MM.1S (cell line): ENCODE measurements around the gene MAZ.

ENCODE experiments used
- DNase-seq: peaks from one replicate; pipeline ENCODE4 v3.0.0-alpha.2; 2015
- H2AFZ ChIP-seq: fragments of 300-600 bp; sonication (generic); 2 replicates; pipeline ENCODE4 v1.6.0; 2016; ENCODE audit warnings: antibody characterized with exemption, low read length
- H3F3A ChIP-seq: fragments of 300-600 bp; sonication (generic); 2 replicates; pipeline ENCODE4 v1.6.1; 2016; ENCODE audit warnings: mild to moderate bottlenecking, antibody characterized with exemption, low read length, moderate library complexity, mixed read lengths; ENCODE audit not compliant: insufficient read depth
- H3K27ac ChIP-seq: fragments of 300-600 bp; sonication (generic); 2 replicates; pipeline ENCODE4 v1.5.1; 2016; ENCODE audit warnings: mild to moderate bottlenecking, low read length
- H3K27me3 ChIP-seq: fragments of 300-600 bp; sonication (generic); replicated peaks from 2 replicates; pipeline ENCODE4 v1.6.0; 2016; ENCODE audit warnings: low read length; ENCODE audit not compliant: insufficient read depth
- H3K36me3 ChIP-seq: fragments of 300-600 bp; sonication (generic); replicated peaks from 2 replicates; pipeline ENCODE4 v1.6.1; 2016; ENCODE audit warnings: mild to moderate bottlenecking, low read length, mixed read lengths; ENCODE audit not compliant: insufficient read depth
- H3K4me1 ChIP-seq: fragments of 300-600 bp; sonication (generic); 2 replicates; pipeline ENCODE4 v1.6.1; 2016; ENCODE audit warnings: low read length, mixed read lengths
- H3K4me2 ChIP-seq: fragments of 300-600 bp; sonication (generic); 2 replicates; pipeline ENCODE4 v1.6.0; 2016; ENCODE audit warnings: low read depth, low read length
- H3K4me3 ChIP-seq: fragments of 300-600 bp; sonication (generic); 2 replicates; pipeline ENCODE4 v1.5.1; 2016; ENCODE audit warnings: low read length, mixed read lengths
- H3K79me2 ChIP-seq: fragments of 300-600 bp; sonication (generic); 2 replicates; pipeline ENCODE4 v1.6.1; 2016; ENCODE audit warnings: mixed run types, low read length, mixed read lengths
- H3K9ac ChIP-seq: fragments of 300-600 bp; sonication (generic); 2 replicates; pipeline ENCODE4 v1.6.1; 2016; ENCODE audit warnings: low read length, mixed read lengths
- H3K9me2 ChIP-seq: fragments of 300-600 bp; sonication (generic); replicated peaks from 2 replicates; pipeline ENCODE4 v1.6.1; 2016; ENCODE audit warnings: mild to moderate bottlenecking, low read length, mixed read lengths; ENCODE audit not compliant: insufficient read depth
- H3K9me3 ChIP-seq: fragments of 300-600 bp; sonication (generic); replicated peaks from 2 replicates; pipeline ENCODE4 v1.6.1; 2016; ENCODE audit warnings: mild to moderate bottlenecking, low read length, mixed read lengths; ENCODE audit not compliant: insufficient read depth
- H4K20me1 ChIP-seq: fragments of 300-600 bp; sonication (generic); 2 replicates; pipeline ENCODE4 v1.6.1; 2016; ENCODE audit warnings: mild to moderate bottlenecking, low read length, moderate library complexity, mixed read lengths; ENCODE audit not compliant: insufficient read depth
- CTCF ChIP-seq: fragments of 300-600 bp; sonication (generic); IDR thresholded peaks from 2 replicates; pipeline ENCODE4 v1.5.1; 2016; ENCODE audit warnings: antibody characterized with exemption, low read length, mixed read lengths
- EZH2 ChIP-seq: fragments of 300-600 bp; sonication (generic); optimal IDR thresholded peaks from 2 replicates; pipeline ENCODE3; 2017; ENCODE audit warnings: low read depth, mild to moderate bottlenecking, antibody characterized with exemption, low read length, mixed read lengths
- EZH2phosphoT487 ChIP-seq: fragments of 300-600 bp; sonication (generic); IDR thresholded peaks from 2 replicates; pipeline ENCODE4 v1.6.1; 2018; ENCODE audit warnings: antibody characterized with exemption, low read length

The MAZ gene

GRCh38 chr16:29835926-29836325 lies 29.6 kb downstream of the MAZ start:
- Histone ChIP-seq H3F3A (no peaks in the 10 kb centered on the region), H3K27ac (no peak overlapping the region), H3K9ac (no peak overlapping the region), H2AFZ (no peak overlapping the region), H3K9me2 (no peaks in the 10 kb centered on the region), H4K20me1 (no peaks in the 10 kb centered on the region), H3K36me3 (no peaks in the 10 kb centered on the region), H3K4me2 (no peak overlapping the region), H3K4me3 (no peak overlapping the region), H3K9me3 (no peaks in the 10 kb centered on the region), H3K79me2 (no peaks in the 10 kb centered on the region), H3K27me3 (no peaks in the 10 kb centered on the region), H3K4me1 (no peaks in the 10 kb centered on the region)
- no peak for TF ChIP-seq EZH2phosphoT487
- TF ChIP-seq EZH2, result no peak
- TF ChIP-seq CTCF, result no peak
- DNase-seq, result no peak

GRCh38 chr16:29836623-29837022 lies 30.3 kb downstream of the MAZ start:
- no peaks in the 10 kb centered on the region for H3K79me2 ChIP-seq
- no peak overlapping the region for H3K4me3 ChIP-seq
- H3F3A ChIP-seq, result no peaks in the 10 kb centered on the region
- no peaks in the 10 kb centered on the region for H3K9me2 ChIP-seq
- no peak overlapping the region for H3K4me2 ChIP-seq
- no peaks in the 10 kb centered on the region for H4K20me1 ChIP-seq
- TF ChIP-seq EZH2phosphoT487 (no peak), CTCF (no peak), EZH2 (no peak)
- no peaks in the 10 kb centered on the region for H3K9me3 ChIP-seq
- H3K36me3 ChIP-seq, result no peaks in the 10 kb centered on the region
- no peak overlapping the region for H3K9ac ChIP-seq
- H3K27me3 ChIP-seq, result no peaks in the 10 kb centered on the region
- H3K27ac ChIP-seq, result no peak overlapping the region
- H3K4me1 ChIP-seq, result no peaks in the 10 kb centered on the region
- H2AFZ ChIP-seq, result no peak overlapping the region
- DNase-seq, result no peak

GRCh38 chr16:29837841-29838240 lies 31.5 kb downstream of the MAZ start:
- H3K27ac ChIP-seq, result no peak overlapping the region
- H4K20me1 ChIP-seq, result no peaks in the 10 kb centered on the region
- no peaks in the 10 kb centered on the region for H3K4me1 ChIP-seq
- DNase-seq, result no peak
- H3K4me3 ChIP-seq, result no peak overlapping the region
- H3K9ac ChIP-seq, result no peak overlapping the region
- H3K36me3 ChIP-seq, result no peaks in the 10 kb centered on the region
- H3K4me2 ChIP-seq, result no peak overlapping the region
- no peaks in the 10 kb centered on the region for H3K9me3 ChIP-seq
- H3K79me2 ChIP-seq, result no peaks in the 10 kb centered on the region
- H3F3A ChIP-seq, result no peaks in the 10 kb centered on the region
- no peaks in the 10 kb centered on the region for H3K9me2 ChIP-seq
- no peaks in the 10 kb centered on the region for H3K27me3 ChIP-seq
- no peak overlapping the region for H2AFZ ChIP-seq
- no peak for TF ChIP-seq EZH2phosphoT487
- TF ChIP-seq CTCF, result no peak
- no peak for TF ChIP-seq EZH2
